Fibroblast of peridontal ligament (primary cell): ENCODE measurements around the gene BCAS2.
"Not testable (repeated sequence)": the region's sequence is repeated elsewhere in the genome, so short reads cannot be mapped to it uniquely, and the experiment has no call there.

ENCODE experiments used
- DNase-seq: peaks from one replicate; pipeline ENCODE4 v3.0.0-alpha.2; 2010; ENCODE audit errors: extremely low read depth

The BCAS2 gene

GRCh38 chr1:114581335-114582287, at the start of gene BCAS2:
BCAS2 (minus strand) TSS chr1:114581615; CDS start chr1:114581591, 24 bp downstream.
- peak; percentile 99 for DNase-seq

- peak; percentile 41 for DNase-seq
Measured at GRCh38 chr1:114627107-114627506, 45.7 kb upstream of the BCAS2 start.

GRCh38 chr1:114623364-114623763, 41.9 kb upstream of the BCAS2 start:
- no peak for DNase-seq

GRCh38 chr1:114620419-114620818, 39.0 kb upstream of the BCAS2 start:
- no peak for DNase-seq

GRCh38 chr1:114618606-114619005, 37.2 kb upstream of the BCAS2 start:
- no peak for DNase-seq

- DNase-seq = peak; percentile 21
Measured at GRCh38 chr1:114610546-114611245, 29.3 kb upstream of the BCAS2 start.

GRCh38 chr1:114609826-114610225, 28.4 kb upstream of the BCAS2 start:
- DNase-seq = no peak

GRCh38 chr1:114609026-114609425, 27.6 kb upstream of the BCAS2 start:
- no peak for DNase-seq

GRCh38 chr1:114607223-114607622, 25.8 kb upstream of the BCAS2 start:
- no peak for DNase-seq

GRCh38 chr1:114597949-114598348, 16.5 kb upstream of the BCAS2 start:
- peak; percentile 39 for DNase-seq

GRCh38 chr1:114595602-114596001, 14.2 kb upstream of the BCAS2 start:
- DNase-seq = no peak

- no peak for DNase-seq
Measured at GRCh38 chr1:114594046-114594445, 12.6 kb upstream of the BCAS2 start.

- no peak for DNase-seq
Measured at GRCh38 chr1:114589122-114589521, 7.7 kb upstream of the BCAS2 start.

GRCh38 chr1:114588196-114588689, 6.8 kb upstream of the BCAS2 start:
- no peak for DNase-seq

GRCh38 chr1:114587203-114587991, 6.0 kb upstream of the BCAS2 start:
- no peak for DNase-seq

- DNase-seq = no peak
Measured at GRCh38 chr1:114586513-114587047, 5.2 kb upstream of the BCAS2 start.

GRCh38 chr1:114585231-114585630, 3.8 kb upstream of the BCAS2 start:
- DNase-seq = peak; percentile 44

GRCh38 chr1:114574365-114574764, 7.0 kb downstream of the BCAS2 start:
- DNase-seq = no peak

GRCh38 chr1:114564141-114564540, 17.3 kb downstream of the BCAS2 start:
- no peak for DNase-seq

- DNase-seq = not testable (repeated sequence)
Measured at GRCh38 chr1:114562978-114563510, 18.4 kb downstream of the BCAS2 start.

- DNase-seq = no peak
Measured at GRCh38 chr1:114561333-114561732, 20.1 kb downstream of the BCAS2 start.
